Central memory CD8-positive, alpha-beta T cell (primary cell): Measurements from ENCODE around the gene ZFP28.

Experiments
- ATAC-seq: fragments of 150-1000 bp; cut with Tn5 transposase; replicated peaks from 2 replicates; pipeline ENCODE4 v1.10.0; 2022; ENCODE audit warnings: mild to moderate bottlenecking, moderate FRiP score, moderate number of reproducible peaks; ENCODE audit not compliant: poor library complexity, severe bottlenecking; ENCODE audit errors: extremely low read depth
- DNase-seq, 2 donors: peaks; one replicate each; pipeline ENCODE4 v3.0.0; 2021; ENCODE audit warnings: low spot score in 2 of 2
- H3K27ac Mint-ChIP-seq: one replicate; pipeline ENCODE4 v1.8.0; 2022; ENCODE audit warnings: low read depth, mild to moderate bottlenecking, moderate library complexity, mixed read lengths
- H3K27me3 Mint-ChIP-seq: one replicate; pipeline ENCODE4 v1.8.0; 2022; ENCODE audit warnings: mixed read lengths
- H3K36me3 Mint-ChIP-seq: one replicate; pipeline ENCODE4 v1.8.0; 2022; ENCODE audit warnings: mild to moderate bottlenecking, moderate library complexity, mixed read lengths; ENCODE audit not compliant: insufficient read depth
- H3K4me1 Mint-ChIP-seq: one replicate; pipeline ENCODE4 v1.8.0; 2022; ENCODE audit warnings: mixed read lengths
- H3K4me3 Mint-ChIP-seq: one replicate; pipeline ENCODE4 v1.8.0; 2022; ENCODE audit warnings: mild to moderate bottlenecking, moderate library complexity, mixed read lengths
- H3K9me3 Mint-ChIP-seq: one replicate; pipeline ENCODE4 v1.8.0; 2022; ENCODE audit warnings: mixed read lengths

The ZFP28 gene

DNA sequence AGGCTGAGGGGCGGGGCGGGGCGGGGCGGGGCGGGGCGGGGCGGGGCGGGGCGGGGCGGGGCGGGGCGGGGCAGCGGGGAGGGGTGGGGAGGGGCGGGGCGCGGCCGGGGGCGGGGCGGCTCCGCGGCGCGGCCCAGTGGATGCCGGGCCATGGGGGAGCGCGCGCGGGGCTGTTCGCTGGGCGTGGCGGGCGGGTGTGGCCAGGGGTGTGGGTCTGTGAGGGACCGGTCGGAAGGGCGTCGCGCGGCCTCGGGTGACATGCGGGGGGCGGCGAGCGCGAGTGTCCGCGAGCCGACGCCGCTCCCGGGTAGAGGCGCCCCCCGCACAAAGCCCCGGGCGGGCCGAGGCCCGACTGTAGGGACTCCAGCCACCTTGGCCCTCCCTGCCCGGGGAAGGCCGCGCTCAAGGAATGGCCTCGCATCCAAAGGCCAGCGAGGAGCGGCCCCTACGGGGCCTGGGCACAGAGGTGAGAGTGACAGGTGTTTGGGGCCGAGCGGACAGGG lies at the start of gene ZFP28:
ZFP28 (plus strand) TSS at position 188 of the 503 bp plus-strand sequence; CDS start at position 259, 71 bp downstream.
- H3K27me3 Mint-ChIP-seq, result peaks cover 11% of the 10 kb centered on the region
- H3K4me1 Mint-ChIP-seq, result peaks cover 11% of the 10 kb centered on the region
- peak within 1 kb of the TSS; percentile 65 for H3K27ac Mint-ChIP-seq
- DNase-seq, result no peak
- H3K36me3 Mint-ChIP-seq, result peaks cover 8% of the 10 kb centered on the region
- ATAC-seq, result peak; percentile 54
- H3K4me3 Mint-ChIP-seq, result peak within 1 kb of the TSS; percentile 83
- peaks cover 24% of the 10 kb centered on the region for H3K9me3 Mint-ChIP-seq

DNA sequence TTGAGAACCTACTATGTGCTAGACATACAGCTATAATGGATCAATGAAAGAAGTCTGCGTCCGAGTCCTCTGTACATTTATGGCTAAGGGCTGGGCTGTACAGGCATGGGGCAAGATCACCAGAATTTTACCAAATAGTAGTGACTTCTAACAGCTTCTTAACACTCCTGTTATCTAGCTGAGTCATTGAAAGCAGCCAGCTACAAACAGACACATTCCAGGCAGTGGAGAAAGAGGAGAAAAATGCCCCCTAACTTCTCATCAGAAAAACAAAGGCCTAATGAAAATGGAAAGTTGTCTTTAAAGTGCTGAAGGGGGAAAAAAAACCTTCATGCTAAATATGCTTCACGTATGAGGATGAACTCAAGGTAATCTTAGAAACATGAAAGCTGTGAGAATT lies 47.3 kb upstream of the ZFP28 start:
- H3K36me3 Mint-ChIP-seq, result peaks cover 1% of the 10 kb centered on the region
- H3K27me3 Mint-ChIP-seq, result no peaks in the 10 kb centered on the region
- H3K27ac Mint-ChIP-seq, result no peak overlapping the region
- DNase-seq (no peak), ATAC-seq (no peak)
- H3K9me3 Mint-ChIP-seq, result peaks cover 45% of the 10 kb centered on the region
- no peak overlapping the region for H3K4me3 Mint-ChIP-seq
- no peaks in the 10 kb centered on the region for H3K4me1 Mint-ChIP-seq

- Mint-ChIP-seq H3K36me3 (peaks cover 1% of the 10 kb centered on the region), H3K4me1 (no peaks in the 10 kb centered on the region), H3K9me3 (peaks cover 7% of the 10 kb centered on the region), H3K27ac (no peak overlapping the region), H3K27me3 (no peaks in the 10 kb centered on the region), H3K4me3 (no peak overlapping the region)
- ATAC-seq (no peak), DNase-seq (no peak)
These were observed 34.2 kb upstream of the ZFP28 start for GRCh38 chr19:56504581-56504980.

GRCh38 chr19:56507446-56508289 lies 31.1 kb upstream of the ZFP28 start, which contains the start of gene ZNF471:
Gene ZNF471 (plus strand): TSS chr19:56507855. CDS start chr19:56511572, 3,717 bp downstream.
- Mint-ChIP-seq H3K4me3 (no peak within 1 kb of the TSS), H3K4me1 (no peaks in the 10 kb centered on the region)

DNA sequence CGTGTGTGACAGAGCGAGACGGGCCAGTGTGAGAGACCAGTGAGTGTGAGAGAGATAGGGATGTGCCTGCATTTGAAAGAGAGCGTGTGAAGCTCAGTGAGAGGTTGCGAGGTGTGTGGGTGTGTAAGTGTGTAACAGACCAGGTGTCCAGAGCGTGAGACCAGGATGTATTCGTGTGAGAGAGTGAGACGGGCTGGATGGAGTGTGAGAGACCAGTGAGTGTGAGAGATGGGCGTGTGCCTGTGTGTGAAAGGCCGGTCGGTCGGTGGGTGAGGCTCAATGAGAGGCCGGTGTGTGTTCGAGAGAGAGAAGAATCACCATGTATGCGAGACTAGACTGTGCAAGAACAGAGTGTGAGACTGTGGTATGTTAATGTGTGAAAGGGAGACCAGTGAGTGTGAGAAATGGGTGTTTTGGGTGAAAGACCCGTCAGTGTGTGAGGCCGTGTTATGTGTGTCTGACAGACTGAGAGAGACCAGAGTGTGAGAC lies 30.4 kb upstream of the ZFP28 start:
- no peak for DNase-seq
- no peaks in the 10 kb centered on the region for H3K9me3 Mint-ChIP-seq
- H3K27me3 Mint-ChIP-seq, result no peaks in the 10 kb centered on the region
- no peak overlapping the region for H3K4me3 Mint-ChIP-seq
- no peak overlapping the region for H3K27ac Mint-ChIP-seq
- ATAC-seq, result no peak
- no peaks in the 10 kb centered on the region for H3K4me1 Mint-ChIP-seq
- peaks cover 1% of the 10 kb centered on the region for H3K36me3 Mint-ChIP-seq

More at GRCh38 chr19:56507446-56508289, 31.1 kb upstream of the ZFP28 start, which contains the start of gene ZNF471:
- DNase-seq (peak; percentile 20 to 40), ATAC-seq (peak; percentile 86)
- Mint-ChIP-seq H3K9me3 (peaks cover 3% of the 10 kb centered on the region), H3K36me3 (peaks cover 1% of the 10 kb centered on the region), H3K27me3 (no peaks in the 10 kb centered on the region), H3K27ac (no peak within 1 kb of the TSS)

GRCh38 chr19:56525214-56525860 lies 13.4 kb upstream of the ZFP28 start:
- no peak for ATAC-seq
- no peaks in the 10 kb centered on the region for H3K4me1 Mint-ChIP-seq

GRCh38 chr19:56537442-56537841 lies 1.3 kb upstream of the ZFP28 start:
- DNase-seq, result no peak
- Mint-ChIP-seq H3K27ac (peak overlapping the region; percentile 65), H3K36me3 (peaks cover 8% of the 10 kb centered on the region), H3K9me3 (peaks cover 19% of the 10 kb centered on the region), H3K27me3 (peaks cover 12% of the 10 kb centered on the region), H3K4me1 (peaks cover 11% of the 10 kb centered on the region), H3K4me3 (peak overlapping the region; percentile 83)
- ATAC-seq, result no peak

More at GRCh38 chr19:56525214-56525860, 13.4 kb upstream of the ZFP28 start:
- Mint-ChIP-seq H3K9me3 (peaks cover 34% of the 10 kb centered on the region), H3K36me3 (no peaks in the 10 kb centered on the region), H3K27me3 (no peaks in the 10 kb centered on the region), H3K4me3 (no peak overlapping the region), H3K27ac (no peak overlapping the region)
- DNase-seq, result no peak

GRCh38 chr19:56538254-56538760 lies 441 bp upstream of the ZFP28 start:
- Mint-ChIP-seq H3K4me1 (peaks cover 11% of the 10 kb centered on the region), H3K36me3 (peaks cover 8% of the 10 kb centered on the region), H3K9me3 (peaks cover 24% of the 10 kb centered on the region), H3K4me3 (peak overlapping the region; percentile 83), H3K27me3 (peaks cover 12% of the 10 kb centered on the region), H3K27ac (peak overlapping the region; percentile 65)
- peak; percentile 62 to 70 for DNase-seq
- peak; percentile 89 for ATAC-seq

DNA sequence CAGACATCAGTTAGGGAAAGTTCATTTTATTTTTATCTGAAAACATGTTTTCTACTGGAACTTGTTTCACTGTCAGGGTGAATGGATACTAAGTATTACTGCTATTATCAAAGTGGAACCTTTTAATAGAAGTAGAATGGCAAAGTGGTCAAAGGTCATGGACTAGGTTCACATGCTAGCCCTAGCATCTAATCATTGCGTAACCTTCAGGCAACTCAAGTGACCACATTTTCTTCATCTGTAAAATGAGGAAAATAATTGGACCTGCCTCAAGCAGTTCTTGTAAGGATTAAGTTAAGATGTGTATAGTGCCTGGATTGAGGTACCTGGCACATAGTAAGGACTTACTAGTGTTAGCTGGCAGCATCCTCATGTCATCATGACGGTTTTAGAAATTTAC lies 5.0 kb downstream of the ZFP28 start:
- H3K27me3 Mint-ChIP-seq, result no peaks in the 10 kb centered on the region
- no peak overlapping the region for H3K4me3 Mint-ChIP-seq
- no peak for ATAC-seq
- no peak for DNase-seq
- H3K36me3 Mint-ChIP-seq, result peaks cover 6% of the 10 kb centered on the region
- H3K4me1 Mint-ChIP-seq, result no peaks in the 10 kb centered on the region
- no peak overlapping the region for H3K27ac Mint-ChIP-seq
- H3K9me3 Mint-ChIP-seq, result peaks cover 22% of the 10 kb centered on the region

GRCh38 chr19:56547535-56547934 lies 8.8 kb downstream of the ZFP28 start:
- ATAC-seq, result no peak
- Mint-ChIP-seq H3K36me3 (peaks cover 13% of the 10 kb centered on the region), H3K4me3 (no peak overlapping the region), H3K27me3 (no peaks in the 10 kb centered on the region), H3K4me1 (no peaks in the 10 kb centered on the region), H3K9me3 (peaks cover 15% of the 10 kb centered on the region), H3K27ac (no peak overlapping the region)
- DNase-seq, result no peak

- no peak for ATAC-seq
- H3K27ac Mint-ChIP-seq, result no peak overlapping the region
- no peak overlapping the region for H3K4me3 Mint-ChIP-seq
- H3K4me1 Mint-ChIP-seq, result no peaks in the 10 kb centered on the region
- peaks cover 6% of the 10 kb centered on the region for H3K36me3 Mint-ChIP-seq
- no peaks in the 10 kb centered on the region for H3K27me3 Mint-ChIP-seq
- DNase-seq, result no peak
- H3K9me3 Mint-ChIP-seq, result peaks cover 27% of the 10 kb centered on the region
These were observed 15.6 kb downstream of the ZFP28 start for GRCh38 chr19:56554272-56554869.

GRCh38 chr19:56562766-56563165 lies 24.0 kb downstream of the ZFP28 start:
- no peak for DNase-seq
- no peak for ATAC-seq
- H3K27ac Mint-ChIP-seq, result no peak overlapping the region
- H3K4me3 Mint-ChIP-seq, result no peak overlapping the region
- H3K9me3 Mint-ChIP-seq, result peaks cover 27% of the 10 kb centered on the region
- H3K27me3 Mint-ChIP-seq, result no peaks in the 10 kb centered on the region
- peaks cover 7% of the 10 kb centered on the region for H3K36me3 Mint-ChIP-seq
- peaks cover 10% of the 10 kb centered on the region for H3K4me1 Mint-ChIP-seq
